Left lobe of liver (tissue), 2 donors: ENCODE data around the gene MISFA. TPM values are rescaled to one million over a fixed set of nuclear protein-coding genes. Genes with fewer than 3 reads are reported as not detected.
"Not testable (repeated sequence)": the region's sequence is repeated elsewhere in the genome, so short reads cannot be mapped to it uniquely, and the experiment has no call there.

Experiments used
- ATAC-seq: fragments of 200-7000 bp; cut with Tn5 transposase; one replicate; pipeline ENCODE4 v1.9.1; 2020; ENCODE audit warnings: mild to moderate bottlenecking, moderate library complexity
- DNase-seq: peaks from one replicate; pipeline ENCODE4 v3.0.0-alpha.2; 2020; ENCODE audit warnings: low spot score
- total RNA-seq: library from RNA; stranded (reverse); gene quantifications from one replicate; pipeline ENCODE4 v1.2.1, GENCODE V29; 2021
- donor health status: DM: no; HTN: no; CAD: no; lungs with moderate emphysema.
- donor health status: DM: no; HTN: yes; CAD: no.

Gene MISFA
- total RNA-seq = 1.2 TPM

DNA sequence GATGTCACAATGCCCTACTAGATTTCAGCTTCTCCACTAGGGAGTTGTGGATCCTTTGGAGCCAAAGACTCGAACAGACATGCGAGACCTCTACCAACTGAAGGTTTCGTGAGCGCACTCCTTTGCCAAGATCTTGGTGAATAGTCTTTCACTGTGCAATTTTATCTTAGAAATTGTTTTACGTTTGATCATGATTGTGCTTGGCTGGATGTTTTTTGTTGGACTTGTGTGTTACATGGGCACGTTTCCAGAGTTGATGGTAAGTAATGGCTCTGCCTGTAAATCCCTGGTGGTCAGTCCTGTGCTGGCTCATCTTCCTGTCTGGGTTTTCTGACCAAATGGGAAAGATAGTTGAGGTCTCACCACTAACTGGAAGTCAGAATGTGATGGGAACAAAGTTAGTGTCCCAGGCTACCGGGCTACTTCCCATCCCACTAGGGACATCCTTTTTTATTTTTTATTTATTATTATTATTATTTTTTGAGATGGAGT, at the start of gene MISFA:
MISFA (plus strand) TSS at position 51 of the 492 bp plus-strand sequence; CDS start at position 191, 140 bp downstream.
- DNase-seq = no peak
- no peak for ATAC-seq

DNA sequence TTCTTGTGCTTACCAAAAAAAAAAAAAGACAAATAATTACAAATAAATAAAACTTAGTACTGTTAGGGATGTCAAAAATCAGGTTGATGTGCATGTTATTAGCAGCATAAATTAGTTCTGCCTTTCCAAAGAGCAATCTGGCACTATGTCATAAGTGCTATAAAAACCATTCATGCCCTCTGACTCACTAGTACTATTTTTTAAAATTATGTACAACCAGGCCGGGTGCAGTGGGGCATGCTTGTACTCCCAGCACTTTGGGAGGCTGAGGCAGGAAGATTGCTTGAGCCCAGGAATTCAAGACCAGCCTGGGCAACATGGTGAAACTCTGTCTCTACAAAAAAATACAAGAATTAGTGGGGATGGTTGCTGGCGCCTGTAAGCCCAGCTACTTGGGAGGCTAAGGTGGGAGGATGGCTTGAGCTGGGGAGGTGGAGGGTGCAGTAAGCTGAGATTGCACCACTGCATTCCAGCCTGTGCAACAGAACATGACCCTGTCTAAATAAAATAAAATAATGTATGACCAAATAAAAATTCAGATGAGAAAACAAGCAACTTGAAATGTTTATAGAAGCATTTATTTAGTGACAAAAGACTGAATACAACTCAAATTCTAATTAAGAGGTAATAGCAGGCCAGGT, 36.4 kb upstream of the MISFA start:
- ATAC-seq (no peak), DNase-seq (no peak)

DNA sequence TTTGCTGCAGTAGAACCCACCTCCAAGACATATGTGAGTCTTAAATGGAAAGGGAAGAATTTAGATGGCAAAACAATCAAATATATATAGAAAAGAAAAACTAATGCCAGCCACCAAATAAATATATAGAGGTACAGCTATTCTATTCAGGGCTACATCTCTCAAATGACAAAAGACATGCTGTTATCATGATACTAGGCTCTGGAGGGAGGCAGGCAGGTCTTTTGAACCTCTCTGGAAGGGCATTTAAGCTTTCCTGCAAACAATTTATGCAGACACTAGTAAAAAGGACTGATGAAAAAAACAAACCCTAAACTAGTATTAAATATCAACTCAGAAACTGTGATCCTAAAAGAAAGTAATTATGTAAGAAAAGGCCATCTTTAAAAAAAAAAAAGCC, 35.4 kb upstream of the MISFA start:
- DNase-seq = no peak
- ATAC-seq = no peak

DNA sequence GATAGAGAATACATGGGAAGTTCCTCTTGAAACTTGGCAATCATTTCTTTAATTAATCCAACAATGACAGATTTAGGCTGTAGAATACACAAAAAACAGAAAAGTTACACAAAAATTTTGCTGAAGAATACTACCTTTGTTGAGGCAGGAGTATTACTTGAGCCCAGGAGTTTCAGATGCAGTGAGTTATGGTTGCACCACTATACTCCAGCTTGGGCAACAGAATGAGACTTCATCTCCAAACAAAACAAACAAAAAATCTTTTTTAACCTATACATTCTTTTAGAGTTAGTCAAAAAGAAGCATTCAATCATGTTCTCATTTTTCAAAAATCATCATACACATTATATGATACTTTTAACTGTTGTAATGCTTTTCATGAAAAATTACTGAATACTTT, 33.2 kb upstream of the MISFA start:
- DNase-seq = no peak

DNA sequence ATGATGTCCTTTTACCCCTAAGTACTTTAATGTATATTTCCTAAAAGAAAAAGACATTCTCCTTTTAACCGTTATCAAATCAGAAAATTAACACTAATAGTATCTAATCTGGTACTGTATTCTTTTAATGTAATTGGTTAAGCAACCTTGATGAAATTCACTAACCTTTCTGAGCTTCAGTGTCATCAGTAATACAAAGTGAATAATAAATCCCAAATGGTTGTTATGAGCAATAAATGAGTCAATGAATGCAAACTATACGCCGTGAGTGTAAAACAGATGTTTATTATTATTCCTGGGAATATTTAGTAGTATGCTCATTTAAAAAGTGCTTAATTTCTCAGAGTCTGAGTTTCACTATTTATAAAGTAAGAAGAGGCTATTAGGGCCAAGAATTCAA, 32.5 kb upstream of the MISFA start:
- ATAC-seq (no peak), DNase-seq (no peak)

More for the DNA sequence above, 33.2 kb upstream of the MISFA start:
- ATAC-seq = no peak

DNA sequence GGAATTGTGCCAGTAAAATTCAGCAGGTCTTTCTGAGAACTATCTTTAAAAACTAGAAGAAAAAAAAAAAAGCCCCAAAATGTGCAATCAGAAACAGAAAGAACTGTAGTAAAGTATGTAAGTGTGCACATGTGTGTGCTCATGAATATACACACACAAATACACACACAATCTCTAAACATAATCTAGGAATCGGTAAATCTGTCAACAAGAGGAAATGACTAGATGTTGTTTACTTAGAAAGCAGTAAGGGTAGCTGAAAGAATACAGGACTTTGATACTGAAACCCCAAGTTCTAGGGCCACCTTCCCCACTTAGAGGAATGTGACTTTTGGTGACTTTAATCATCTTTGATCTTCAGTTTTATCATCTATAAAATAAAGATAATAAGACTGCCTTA, 24.2 kb upstream of the MISFA start:
- DNase-seq (no peak), ATAC-seq (no peak)

DNA sequence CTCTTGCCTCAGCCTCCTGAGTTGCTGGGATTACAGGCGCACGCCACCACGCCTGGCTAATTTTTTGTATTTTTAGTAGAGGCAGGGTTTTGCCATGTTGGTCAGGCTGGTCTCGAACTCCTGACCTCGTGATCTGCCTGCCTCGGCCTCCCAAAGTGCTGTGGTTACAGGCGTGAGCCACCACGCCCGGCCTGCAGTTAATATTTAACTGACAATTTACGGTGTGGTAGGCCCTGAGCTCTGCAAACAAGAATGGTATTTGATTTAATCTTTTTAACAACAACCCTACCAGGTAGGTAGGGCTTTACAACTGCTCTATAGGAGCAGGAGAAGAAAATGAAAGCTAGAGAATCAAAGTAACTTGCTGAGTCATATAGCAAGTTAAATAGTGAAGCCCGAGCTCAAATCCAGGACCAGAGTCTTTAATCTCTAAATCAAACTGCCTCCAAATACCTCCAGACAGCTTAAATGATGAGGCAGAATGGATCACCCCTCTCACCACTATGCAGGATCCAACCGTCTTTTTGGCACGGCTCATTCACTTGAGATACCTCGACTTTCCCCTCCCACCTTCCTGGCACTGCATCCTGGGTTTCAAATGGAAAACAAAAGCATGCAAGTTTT, 20.5 kb upstream of the MISFA start:
- ATAC-seq = no peak
- no peak for DNase-seq

DNA sequence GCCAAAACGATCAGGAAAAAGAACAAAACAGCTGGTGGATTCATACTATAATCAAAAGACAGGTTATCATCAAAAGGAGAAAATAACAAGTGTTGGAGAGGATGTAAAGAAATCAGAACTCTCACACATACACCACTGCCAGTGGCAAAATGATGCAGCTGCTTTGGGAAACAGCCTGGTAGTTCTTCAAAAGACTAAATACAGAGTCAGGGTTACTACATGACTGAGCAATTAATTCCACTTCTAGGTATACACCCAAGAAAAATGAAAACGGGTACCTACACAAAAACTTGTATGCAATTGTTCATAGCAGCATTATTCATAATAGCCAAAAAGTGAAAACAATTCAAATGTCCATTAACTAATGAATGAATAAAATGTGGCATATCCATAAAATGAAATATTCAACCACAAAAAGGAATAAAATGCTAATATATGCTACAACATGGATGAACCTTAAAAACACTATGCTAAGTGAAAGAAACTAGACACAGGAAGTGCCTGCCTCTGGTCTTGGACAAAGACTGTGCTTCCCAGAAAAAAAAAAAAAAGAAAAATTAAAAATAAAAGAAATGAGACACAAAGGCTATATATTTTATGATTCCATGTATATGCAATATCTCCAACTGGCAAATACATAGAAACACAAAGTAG, 19.3 kb upstream of the MISFA start:
- no peak for ATAC-seq
- DNase-seq = no peak

DNA sequence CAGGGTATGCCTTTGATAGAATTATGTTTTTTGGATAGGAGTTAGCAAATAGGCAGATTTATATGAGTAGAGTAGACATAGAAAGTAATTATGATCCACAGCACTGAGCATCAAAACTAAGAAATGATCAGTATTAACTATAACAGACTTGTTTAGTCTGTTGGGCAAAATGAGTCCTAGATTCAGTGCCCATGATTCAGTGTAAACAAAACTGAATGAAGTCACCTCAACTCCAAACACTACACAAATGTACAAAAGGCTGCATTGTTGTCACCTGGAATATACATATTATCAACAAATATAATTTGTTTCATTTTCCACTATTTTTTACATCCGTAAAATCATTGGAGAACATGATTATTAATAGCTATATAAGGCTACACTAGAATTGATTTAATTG, 17.8 kb upstream of the MISFA start:
- DNase-seq (no peak), ATAC-seq (no peak)

DNA sequence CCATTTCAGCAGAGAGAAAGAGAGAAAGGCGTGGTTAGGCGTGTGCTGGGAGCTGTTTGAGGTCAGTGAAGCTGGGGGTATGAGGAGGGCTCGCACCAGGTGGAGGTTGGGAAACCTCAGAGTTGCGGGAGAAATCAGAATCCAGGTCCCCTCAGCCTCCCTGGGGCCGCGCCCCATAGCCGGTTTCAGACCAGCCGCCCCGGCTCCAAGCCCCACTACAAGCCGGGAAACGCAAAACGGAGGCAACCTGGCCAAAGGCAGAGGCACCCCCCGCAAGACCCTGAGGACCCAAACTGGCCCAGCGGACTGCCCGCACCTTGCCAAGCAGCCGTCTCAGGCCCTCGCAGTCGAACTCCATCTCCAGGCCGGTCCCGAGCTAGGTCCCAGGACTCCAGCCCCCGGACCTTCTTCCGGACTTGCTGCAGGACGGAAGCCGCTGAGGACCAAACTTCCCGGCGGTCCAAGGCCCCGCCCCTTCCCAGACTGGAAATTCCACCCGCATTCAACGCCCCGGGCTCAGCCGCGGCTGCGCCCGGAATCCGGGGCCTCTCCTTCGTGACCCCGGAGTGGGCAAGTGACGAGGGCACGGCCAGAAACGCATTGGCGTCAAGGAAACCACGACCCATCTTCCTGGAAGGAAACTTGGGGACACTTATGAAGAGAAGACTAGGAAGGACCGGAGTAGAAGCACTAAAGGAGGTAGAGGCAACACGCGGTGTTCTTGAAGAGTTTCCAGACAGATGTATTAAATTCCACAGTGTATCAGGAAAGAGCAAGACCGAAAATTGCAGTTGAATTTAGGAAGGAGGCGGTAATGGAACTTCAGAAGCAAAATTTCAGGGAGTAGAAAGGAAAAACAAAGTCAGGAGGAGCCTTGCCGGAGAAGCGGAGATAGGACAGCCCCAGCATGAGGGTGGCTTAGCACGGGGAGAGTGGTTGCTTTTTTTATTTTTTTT, 11.0 kb upstream of the MISFA start, which contains the start of gene UEVLD:
UEVLD (minus strand) TSS at position 438 of the 956 bp plus-strand sequence; CDS start at position 358, 80 bp downstream.
- DNase-seq = peak; percentile 92
- peak; percentile 99 for ATAC-seq

DNA sequence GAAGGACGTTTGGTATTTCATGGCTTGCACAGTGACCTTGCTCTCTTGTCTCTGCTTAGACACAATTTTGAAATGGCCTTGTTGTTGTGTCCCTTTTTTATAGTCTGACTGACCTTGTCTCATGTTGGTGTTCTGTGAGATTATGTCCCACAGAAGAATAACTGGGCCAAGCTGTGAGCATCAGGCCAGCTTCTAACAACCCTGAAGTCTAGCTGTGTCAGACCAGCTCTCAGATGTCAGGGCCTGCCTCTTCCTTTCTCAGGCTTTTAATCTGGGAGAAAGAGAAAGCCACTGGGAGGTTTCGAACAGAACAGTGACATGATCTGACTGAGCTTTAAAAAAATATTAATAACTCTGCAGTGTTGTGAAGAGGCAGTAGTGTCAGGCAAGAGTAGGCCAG, 9.0 kb upstream of the MISFA start:
- DNase-seq (no peak), ATAC-seq (no peak)

DNA sequence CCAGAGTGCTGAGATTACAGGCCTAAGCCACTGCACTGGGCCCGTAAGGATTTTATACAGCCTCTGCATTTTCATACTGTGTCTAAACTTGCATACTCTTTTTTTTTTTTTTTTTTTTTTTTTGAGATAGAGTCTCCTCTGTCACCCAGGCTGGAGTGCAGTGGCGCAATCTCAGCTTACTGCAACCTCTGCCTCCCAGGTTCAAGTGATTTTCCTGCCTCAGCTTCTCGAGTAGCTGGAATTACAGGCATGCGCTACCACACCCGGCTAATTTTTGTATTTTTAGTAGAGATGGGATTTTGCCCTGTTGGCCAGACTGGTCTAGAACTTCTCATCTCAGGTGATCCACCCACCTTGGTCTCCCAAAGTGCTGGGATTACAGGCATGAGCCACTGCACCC, 5.5 kb upstream of the MISFA start:
- ATAC-seq, DNase-seq: not testable (repeated sequence)

DNA sequence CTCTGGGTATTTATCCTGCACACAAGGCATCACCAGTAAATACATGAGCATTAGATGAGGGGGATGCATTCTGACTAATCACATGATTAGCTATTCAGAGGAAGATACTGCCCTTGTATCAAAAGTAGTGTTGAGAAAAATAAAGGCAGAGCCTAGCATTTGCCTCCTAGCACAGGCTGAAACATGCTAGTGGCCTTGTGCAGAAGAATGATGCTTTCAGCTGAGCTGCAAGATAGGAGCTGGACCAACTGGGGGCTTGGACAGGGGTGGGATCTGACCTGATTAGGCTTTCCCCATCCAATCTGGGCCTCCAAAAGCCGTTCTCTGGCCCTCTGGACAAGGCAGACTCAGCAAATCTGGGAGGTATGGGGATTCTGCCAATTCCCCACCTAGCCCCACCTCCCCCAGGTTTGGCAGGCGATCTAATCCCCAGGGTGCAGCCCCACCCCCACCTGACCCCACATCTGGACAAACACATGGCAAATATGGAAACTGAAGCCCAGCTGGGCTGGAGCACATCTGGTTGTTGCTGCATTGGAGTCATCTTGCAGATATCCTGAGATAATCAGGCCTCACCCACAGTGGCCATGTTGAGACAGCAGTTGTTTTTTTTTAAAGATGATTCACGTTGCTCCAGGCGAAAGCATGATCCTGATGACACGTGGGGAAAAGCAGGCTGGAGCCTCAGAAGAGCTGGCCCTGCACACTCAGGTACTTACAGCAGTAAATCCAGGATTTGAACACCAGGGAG, 4.4 kb upstream of the MISFA start:
- no peak for ATAC-seq
- no peak for DNase-seq

DNA sequence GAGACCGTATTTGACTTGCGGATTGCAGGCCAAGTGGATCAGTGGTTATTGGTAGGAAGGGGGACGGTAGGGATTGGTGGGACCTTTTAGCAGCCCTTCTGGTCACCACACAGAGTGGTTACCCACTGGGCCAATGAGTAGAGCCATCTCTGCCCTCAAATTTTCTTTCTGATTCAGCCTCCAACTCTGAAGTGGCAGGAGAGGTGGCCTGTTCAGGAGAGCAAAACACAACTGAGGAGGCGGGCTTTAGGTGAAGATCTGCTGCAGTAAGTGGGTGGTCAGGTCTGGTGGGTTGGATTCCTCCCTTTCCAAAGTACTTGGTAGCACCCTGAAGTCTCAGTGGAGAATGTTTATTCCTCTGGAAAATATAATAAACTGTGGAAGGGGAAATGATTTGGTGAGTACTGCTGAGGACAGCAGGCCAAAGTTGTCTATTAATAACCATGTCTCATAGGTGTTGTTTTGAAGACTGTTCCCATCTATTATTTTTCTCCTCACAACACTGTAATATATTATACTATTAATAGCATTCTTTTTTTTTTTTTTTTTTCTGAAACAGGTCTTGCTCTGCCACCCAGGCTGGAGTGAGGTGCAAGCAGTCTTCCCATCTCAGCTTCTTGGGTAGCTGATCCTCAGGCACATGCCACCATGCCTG, 1.5 kb downstream of the MISFA start:
- ATAC-seq = no peak
- no peak for DNase-seq

DNA sequence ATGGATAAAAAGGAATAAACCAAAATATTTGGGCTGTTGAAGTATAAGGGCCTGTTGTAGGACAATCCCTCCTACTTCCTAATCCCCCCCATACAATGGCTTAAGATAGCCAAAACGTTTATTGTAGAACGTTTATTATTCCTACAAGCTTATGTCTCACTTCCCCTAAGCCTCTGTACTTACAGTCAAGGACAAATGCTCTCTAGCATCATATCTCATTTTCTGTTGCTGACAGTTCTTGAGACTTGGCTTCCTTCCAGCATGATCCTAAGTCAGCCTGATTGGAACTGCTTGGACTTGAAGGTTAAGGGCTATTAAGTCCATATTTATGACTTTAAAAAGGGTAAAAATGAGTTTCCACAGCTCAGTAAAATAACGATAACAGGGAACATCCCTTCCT, 8.8 kb downstream of the MISFA start:
- no peak for ATAC-seq
- DNase-seq = no peak

DNA sequence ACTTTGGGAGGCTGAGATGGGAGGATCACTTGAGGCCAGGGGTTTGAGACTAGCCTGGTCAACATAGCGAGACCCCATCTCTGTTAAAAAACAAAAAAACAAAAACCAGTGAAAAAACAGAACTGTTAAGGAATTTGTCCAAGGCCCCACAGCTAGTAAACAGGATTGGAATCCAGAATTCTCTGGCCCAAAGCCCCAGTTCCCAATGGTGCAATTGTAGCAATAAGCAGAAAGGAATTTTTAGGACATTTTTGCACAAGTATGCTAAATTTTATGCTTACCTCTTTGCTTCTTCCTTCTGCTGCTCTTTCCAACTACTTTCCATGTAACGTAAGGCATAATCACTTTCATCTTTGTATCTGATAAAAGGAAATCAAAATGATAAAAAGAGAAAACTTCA, 11.6 kb downstream of the MISFA start:
- ATAC-seq (no peak), DNase-seq (no peak)

DNA sequence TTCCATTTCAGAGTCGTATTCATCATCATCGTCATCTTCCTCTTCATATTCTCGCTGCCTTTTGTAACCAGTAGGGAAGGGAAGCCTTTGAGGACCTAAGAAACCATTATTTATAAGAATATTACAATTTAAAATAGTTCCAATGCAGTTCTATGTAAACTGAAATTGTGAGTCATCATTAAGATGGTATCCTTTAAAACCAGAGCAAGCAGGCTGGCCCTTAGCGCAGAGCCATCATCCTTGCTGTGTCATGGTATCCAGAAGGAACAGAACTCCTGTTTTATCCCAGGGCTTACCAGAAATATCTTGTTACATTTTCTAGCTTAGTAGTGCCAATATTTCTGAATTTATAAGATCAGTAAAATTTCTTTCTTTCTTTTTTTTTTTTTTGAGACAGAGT, 12.8 kb downstream of the MISFA start:
- DNase-seq (no peak), ATAC-seq (no peak)

DNA sequence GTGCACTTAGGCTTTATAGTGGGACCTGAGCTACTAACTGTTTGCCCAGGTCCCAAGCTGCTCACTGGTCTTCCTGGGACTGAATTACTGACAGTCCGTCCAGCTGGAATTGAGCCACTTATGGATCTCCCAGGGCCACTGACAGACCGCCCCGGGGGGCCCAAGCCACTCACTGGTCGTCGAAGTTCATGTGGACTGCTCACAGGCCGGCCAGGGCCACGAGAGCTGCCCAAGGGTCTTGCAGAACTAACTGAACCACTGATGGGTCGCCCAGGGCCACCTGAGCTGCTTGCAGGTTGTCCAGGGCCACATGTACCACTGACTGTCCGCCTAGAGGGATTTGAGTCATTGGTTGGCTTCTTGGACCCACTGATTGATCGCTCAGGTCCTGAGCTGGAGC, 15.1 kb downstream of the MISFA start:
- ATAC-seq (no peak), DNase-seq (no peak)

DNA sequence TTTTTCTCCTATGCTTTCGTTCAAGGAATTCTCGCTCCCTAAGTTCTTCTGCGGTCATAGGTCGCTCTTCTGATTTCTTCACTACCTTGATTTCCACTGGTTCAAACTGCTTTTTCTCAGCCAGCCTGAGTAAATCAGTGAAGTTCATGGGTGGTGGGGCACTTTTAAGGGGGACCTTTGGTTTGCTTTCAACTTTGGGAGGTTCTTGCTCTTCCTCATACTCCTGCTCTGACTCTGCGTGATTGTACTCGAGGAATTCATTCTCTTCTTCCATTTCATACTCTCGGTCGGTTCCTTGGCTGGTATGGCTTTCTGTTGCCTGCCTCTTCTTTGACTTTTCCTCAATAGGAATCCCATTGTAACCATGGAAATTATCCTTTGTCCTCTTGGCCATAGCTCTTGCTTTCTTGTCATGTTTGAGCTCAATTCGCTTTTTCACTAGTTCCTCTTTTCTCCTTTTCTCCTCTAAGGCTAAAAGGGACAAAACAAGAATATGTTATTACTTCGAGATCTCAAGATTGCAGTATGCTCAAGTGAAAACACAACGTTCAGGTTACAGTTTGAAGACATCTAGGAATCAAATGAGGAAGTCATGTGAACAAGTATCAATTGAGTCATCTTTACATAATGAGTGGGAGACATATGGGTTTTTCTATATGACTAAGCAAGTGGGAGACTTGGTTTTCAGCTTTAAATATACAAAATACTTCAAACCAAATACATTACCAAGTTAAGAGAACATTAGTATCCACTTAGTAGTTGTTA, 16.2 kb downstream of the MISFA start:
- no peak for ATAC-seq
- DNase-seq = no peak
